ENCODE measurements around the gene OBSCN. TPM values are rescaled to one million over a fixed set of nuclear protein-coding genes. Genes with fewer than 3 reads are reported as not detected.

OBSCN gene
- total RNA-seq, 1 experiment from 2014 or later = 1.1 TPM

- no peak for DNase-seq (ENCODE audit: low spot score)
These were observed 159.3 kb downstream of the OBSCN start for GRCh38 chr1:228366866-228367741.

- DNase-seq (ENCODE audit: low spot score) = no peak
These were observed 160.3 kb downstream of the OBSCN start for GRCh38 chr1:228367798-228368791.

GRCh38 chr1:228368801-228369607 is 161.2 kb downstream of the OBSCN start:
- DNase-seq (ENCODE audit: low spot score) = no peak

- no peak for DNase-seq (ENCODE audit: low spot score)
These were observed 162.0 kb downstream of the OBSCN start for GRCh38 chr1:228369608-228370438.

- no peak for DNase-seq (ENCODE audit: low spot score)
These were observed 162.6 kb downstream of the OBSCN start for GRCh38 chr1:228370439-228370940.

- DNase-seq (ENCODE audit: low spot score) = no peak
These were observed 163.3 kb downstream of the OBSCN start for GRCh38 chr1:228370941-228371740.

GRCh38 chr1:228371741-228372182 is 163.9 kb downstream of the OBSCN start:
- DNase-seq (ENCODE audit: low spot score) = no peak

GRCh38 chr1:228372183-228373003 is 164.5 kb downstream of the OBSCN start:
- no peak for DNase-seq (ENCODE audit: low spot score)

- no peak for DNase-seq (ENCODE audit: low spot score)
These were observed 165.3 kb downstream of the OBSCN start for GRCh38 chr1:228373004-228373680.

GRCh38 chr1:228373681-228374571 is 166.1 kb downstream of the OBSCN start:
- no peak for DNase-seq (ENCODE audit: low spot score)

- DNase-seq (ENCODE audit: low spot score) = no peak
These were observed 167.1 kb downstream of the OBSCN start for GRCh38 chr1:228374711-228375577.

- no peak for DNase-seq (ENCODE audit: low spot score)
These were observed 167.9 kb downstream of the OBSCN start for GRCh38 chr1:228375578-228376261.

GRCh38 chr1:228376262-228376628 is 168.4 kb downstream of the OBSCN start:
- no peak for DNase-seq (ENCODE audit: low spot score)

- no peak for DNase-seq (ENCODE audit: low spot score)
These were observed 169.1 kb downstream of the OBSCN start for GRCh38 chr1:228376651-228377631.

All from H4 (cell line).